Measurements from ENCODE around the gene CNOT6.

The CNOT6 gene

DNA sequence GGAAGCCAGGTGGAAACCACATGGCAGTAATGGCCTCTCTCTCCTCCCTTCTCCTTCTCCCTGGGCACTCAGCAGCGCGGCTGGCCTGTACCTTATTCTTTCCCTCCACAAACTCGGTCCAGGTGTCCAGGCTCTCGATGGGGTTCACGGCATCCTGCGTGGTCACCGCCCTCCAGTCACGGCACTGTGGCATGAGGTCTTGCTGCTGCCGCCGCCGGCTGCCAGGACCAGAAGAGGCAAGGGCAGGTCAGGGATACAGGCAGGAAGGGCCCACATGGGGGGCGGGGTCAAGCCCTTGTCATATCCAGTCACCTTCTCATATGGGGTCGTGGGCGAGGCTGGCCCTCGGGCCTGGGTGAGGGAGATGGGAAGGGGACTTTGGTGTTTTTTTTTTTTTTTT lies 129.7 kb downstream of the CNOT6 start:
- H3K4me3 ChIP-seq (replicated peaks in 1 of 2; ENCODE audit: low read depth in 2 of 2, low read length in 2 of 2): no peak overlapping the region
- TF ChIP-seq, protein P1, sequence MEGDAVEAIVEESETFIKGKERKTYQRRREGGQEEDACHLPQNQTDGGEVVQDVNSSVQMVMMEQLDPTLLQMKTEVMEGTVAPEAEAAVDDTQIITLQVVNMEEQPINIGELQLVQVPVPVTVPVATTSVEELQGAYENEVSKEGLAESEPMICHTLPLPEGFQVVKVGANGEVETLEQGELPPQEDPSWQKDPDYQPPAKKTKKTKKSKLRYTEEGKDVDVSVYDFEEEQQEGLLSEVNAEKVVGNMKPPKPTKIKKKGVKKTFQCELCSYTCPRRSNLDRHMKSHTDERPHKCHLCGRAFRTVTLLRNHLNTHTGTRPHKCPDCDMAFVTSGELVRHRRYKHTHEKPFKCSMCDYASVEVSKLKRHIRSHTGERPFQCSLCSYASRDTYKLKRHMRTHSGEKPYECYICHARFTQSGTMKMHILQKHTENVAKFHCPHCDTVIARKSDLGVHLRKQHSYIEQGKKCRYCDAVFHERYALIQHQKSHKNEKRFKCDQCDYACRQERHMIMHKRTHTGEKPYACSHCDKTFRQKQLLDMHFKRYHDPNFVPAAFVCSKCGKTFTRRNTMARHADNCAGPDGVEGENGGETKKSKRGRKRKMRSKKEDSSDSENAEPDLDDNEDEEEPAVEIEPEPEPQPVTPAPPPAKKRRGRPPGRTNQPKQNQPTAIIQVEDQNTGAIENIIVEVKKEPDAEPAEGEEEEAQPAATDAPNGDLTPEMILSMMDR (IDR thresholded peaks at IDR 0.05; ENCODE audit: low read depth, low read length): no peak
- DNase-seq (ENCODE audit: low read depth in 2 of 2): no peak

DNA sequence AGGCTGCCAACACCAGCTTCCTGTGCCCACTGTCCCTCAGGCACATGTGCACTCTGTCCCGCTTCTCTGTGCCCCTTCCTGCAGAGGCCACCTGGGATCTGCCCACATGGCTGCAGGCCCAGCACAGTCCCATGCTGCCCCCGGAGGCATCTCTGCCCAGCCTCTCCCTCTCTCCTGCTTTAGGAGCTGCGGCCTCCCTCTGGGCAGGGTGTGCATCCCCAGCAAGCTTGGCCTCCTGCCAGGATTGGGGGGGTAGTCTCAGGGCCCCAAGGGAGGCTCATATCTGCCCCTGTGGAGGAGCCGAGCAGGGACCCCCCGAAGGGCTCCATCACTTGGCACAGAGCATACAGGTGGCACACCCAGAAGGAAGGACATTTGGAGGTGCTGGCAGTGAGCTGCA lies 130.4 kb downstream of the CNOT6 start:
- DNase-seq (ENCODE audit: low read depth in 2 of 2): no peak

DNA sequence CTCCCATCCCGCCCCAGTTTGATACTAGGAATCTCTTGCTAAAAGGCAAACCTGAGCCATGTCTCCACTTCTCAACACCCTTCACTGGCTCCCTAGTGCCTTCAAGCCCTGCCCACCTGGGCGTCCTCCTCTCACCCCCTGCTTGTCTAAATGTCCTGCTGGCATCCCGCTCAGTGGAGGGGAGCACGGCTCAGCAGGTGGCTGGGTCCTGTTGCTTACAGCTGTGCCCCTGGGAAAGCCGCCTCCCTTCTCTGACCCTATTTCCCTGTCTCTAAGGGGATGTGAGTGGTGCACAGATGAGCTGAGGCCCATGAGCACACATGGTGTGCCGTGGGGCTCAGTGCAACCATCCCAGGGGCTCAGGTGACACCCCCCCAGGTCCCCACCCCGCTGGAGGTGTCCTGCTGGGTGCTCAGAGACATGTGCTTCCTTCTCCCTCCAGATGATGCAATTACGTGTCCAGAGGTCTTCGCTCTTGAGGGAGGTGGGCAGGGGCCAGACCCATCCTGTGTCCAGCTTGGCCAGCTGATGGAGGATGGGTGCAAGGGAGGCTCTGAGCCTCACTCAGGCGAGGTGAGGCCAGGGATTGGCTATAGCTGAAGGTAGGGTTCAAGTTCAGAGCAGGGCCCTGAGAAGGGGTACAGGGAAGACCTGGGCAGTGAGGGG lies 131.1 kb downstream of the CNOT6 start:
- H3K4me3 ChIP-seq (replicated peaks in 1 of 2; ENCODE audit: low read depth in 2 of 2, low read length in 2 of 2): no peak overlapping the region
- no peak for DNase-seq (ENCODE audit: low read depth in 2 of 2)
- TF ChIP-seq, protein P1 (IDR thresholded peaks at IDR 0.05; ENCODE audit: low read depth, low read length): no peak

More for the DNA sequence above, 130.4 kb downstream of the CNOT6 start:
- TF ChIP-seq, protein P1 (IDR thresholded peaks at IDR 0.05; ENCODE audit: low read depth, low read length): no peak
- H3K4me3 ChIP-seq (replicated peaks in 1 of 2; ENCODE audit: low read depth in 2 of 2, low read length in 2 of 2): no peak overlapping the region

DNA sequence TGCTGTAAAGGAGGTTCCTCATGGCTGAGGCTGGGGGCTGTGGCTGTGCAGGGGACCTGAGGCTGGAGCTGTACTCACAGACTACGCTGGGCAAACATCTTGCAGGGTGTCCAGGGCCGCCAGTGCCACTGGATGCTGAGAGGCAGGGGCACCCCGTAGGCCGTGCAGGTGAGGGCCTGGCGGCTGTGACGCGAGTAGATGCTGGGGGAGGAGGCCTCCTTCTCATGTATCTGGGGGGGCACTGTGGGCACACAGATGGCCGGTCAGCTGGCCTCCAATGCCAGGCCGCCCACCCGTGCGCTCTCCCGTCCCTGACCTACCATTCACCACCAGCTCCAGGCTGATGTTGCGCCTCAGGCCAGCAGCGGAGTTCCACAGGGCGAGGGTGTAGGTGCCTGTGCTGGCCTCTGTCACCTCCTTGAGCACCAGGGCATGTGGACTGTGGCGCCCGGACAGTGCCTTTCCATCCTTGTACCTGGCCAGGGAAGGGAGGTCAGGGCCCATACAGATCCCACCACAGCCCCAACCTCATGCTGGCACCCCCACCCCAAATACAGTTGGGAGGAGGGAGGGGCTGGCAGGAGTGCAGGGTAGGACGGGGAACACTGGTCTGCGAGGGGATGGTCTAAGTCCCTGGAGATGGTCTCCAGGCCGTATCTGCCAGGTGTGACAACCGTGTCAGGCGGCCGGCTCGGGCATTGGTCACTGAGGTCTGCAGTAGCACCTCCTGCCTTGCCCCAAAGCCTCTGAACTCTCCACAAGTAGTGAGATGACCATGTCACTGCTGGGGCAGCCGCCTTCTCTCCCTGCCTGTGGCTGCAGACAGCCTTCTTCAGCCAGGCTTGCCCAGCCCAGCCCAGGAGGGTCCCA lies 131.8 kb downstream of the CNOT6 start:
- no peak for DNase-seq (ENCODE audit: low read depth in 2 of 2)
- TF ChIP-seq, protein P1 (IDR thresholded peaks at IDR 0.05; ENCODE audit: low read depth, low read length): no peak
- no peak overlapping the region for H3K4me3 ChIP-seq (replicated peaks in 1 of 2; ENCODE audit: low read depth in 2 of 2, low read length in 2 of 2)

DNA sequence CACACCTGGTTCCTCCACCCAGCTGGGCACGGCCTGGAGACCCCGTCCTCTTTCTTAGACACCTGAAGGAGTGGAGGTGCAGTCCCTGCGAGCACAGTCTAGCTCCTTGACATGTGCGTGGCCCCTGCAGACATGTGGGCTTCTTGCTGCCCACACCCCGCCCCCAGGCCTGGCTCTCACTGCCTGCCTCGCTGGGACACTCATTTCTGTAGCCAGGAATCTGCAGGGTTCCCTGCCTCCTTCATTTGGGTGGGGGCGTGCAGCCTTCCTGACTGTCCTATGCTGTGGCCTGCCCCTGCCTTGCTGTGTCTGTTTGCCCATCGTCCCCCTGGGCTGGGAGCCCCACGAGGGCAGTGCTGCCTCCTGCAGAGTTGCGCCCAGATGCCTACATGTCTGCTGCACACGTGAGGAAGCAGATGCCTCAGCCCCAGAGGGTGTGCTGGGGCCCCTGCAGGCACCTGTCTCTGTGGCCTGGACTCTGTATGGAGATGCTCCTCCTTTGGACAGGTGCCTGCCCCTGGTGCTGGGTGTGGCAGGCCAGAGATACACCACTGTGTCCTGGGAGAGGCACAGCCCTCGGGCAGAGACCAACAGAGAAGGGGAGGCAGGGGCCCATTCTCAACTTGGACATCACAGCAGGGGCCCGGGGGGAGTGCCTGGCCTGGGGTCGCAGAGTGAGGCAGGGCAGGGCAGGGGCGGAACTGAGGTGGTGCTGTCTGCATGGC lies 132.6 kb downstream of the CNOT6 start:
- DNase-seq (ENCODE audit: low read depth in 2 of 2): no peak
- H3K4me3 ChIP-seq (replicated peaks in 1 of 2; ENCODE audit: low read depth in 2 of 2, low read length in 2 of 2): no peak overlapping the region
- TF ChIP-seq, protein P1 (IDR thresholded peaks at IDR 0.05; ENCODE audit: low read depth, low read length): no peak

DNA sequence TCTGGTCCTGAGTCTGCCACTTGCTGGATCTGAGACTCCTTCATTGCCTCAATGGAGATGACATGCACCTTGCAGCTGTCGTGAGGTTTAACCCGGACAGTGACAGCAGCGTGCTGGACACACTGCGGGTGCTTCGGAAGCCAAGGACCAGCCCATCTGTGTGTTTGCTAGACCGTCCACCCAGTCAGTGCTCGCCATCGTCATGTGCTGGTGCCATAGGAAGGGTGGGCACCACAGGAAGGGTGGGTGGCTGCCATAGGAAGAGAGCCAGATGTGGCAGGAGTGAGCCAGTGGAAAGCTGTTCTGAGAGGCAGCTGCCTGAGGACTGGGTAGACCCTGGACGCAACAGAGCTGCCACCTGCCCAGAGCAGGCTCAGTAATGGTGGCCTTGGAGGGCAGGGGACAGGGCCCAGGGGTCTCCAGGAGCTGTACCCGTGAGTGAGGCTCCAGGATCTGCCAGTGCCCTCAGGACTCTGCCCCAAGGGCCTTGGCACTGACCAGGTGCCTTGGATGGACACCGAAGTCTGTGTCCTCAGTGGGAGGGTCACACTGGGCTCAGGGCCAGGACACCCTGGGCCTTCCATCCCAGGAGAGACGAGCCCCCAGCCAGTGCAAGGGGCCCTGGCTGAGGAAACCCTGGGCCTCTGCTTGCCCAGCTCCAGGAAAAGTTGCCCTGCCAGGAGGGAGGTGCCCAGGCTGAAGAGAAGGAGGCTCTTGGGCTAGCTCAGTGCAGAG lies 133.4 kb downstream of the CNOT6 start:
- H3K4me3 ChIP-seq (replicated peaks in 1 of 2; ENCODE audit: low read depth in 2 of 2, low read length in 2 of 2): no peak overlapping the region
- DNase-seq (ENCODE audit: low read depth in 2 of 2): no peak
- TF ChIP-seq, protein P1 (IDR thresholded peaks at IDR 0.05; ENCODE audit: low read depth, low read length): no peak
